ENCODE data around the gene FBXO33. TPM values are rescaled to one million over a fixed set of nuclear protein-coding genes. Genes with fewer than 3 reads are reported as not detected.

The FBXO33 gene
- total and polyA plus RNA-seq, 2 of the 8 experiments (the other 6 are each of a cell fraction or from before 2014, with no cell fraction given) = 4.7 to 11.5 TPM

DNA sequence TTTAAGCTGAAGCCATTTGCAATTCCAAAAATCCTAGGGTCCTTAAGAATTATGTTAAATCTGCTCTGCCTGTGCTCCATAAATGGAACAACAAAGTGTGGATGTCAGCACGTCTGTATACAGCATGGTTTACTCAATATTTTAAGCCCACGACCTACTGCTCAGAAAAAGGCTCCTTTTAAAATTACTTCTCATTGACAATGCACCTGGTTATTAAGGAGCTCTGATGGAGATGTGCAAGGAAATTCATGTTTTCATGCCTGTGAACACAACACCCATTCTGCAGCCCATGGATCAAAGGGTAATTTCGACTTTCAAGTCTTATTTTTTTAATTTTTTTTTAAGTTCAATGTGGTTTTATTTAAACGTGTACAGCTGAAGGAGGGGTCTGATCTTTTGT, 48.1 kb downstream of the FBXO33 start:
- CTCF ChIA-PET (ENCODE audit: partially characterized antibody) = no interaction called here
- TF ChIP-seq ASH2L (IDR thresholded peaks at IDR 0.05; ENCODE audit: low read length) (no peak), SIRT6 (IDR thresholded peaks at IDR 0.05; ENCODE audit: low read length) (no peak), ATF2 (IDR thresholded peaks at IDR 0.05; ENCODE audit: low read length) (no peak), HDAC2 (IDR thresholded peaks at IDR 0.05; ENCODE audit: borderline replicate concordance in 1 of 2, low read depth in 2 of 2, low read length in 2 of 2) (no peak), ZNF274 (IDR thresholded peaks at IDR 0.05; ENCODE audit: borderline replicate concordance, extremely low read depth, low read length) (no peak), SRF (IDR thresholded peaks at IDR 0.05; ENCODE audit: low read depth, low read length) (no peak), SP1 (IDR thresholded peaks at IDR 0.05; ENCODE audit: low read depth, low read length) (no peak), KDM4A (IDR thresholded peaks at IDR 0.05; ENCODE audit: low read depth, low read length, severe bottlenecking) (no peak)
- FAIRE-seq = no peak
- Histone ChIP-seq H3K23ac (ENCODE audit: insufficient read length) (no peak overlapping the region), H3K4ac (replicated peaks; ENCODE audit: insufficient read length, low read depth, low read length) (no peak overlapping the region), H3K79me1 (ENCODE audit: low read depth, low read length) (no peaks in the 10 kb centered on the region), H4K91ac (replicated peaks; ENCODE audit: insufficient read length, low read length) (no peak overlapping the region), H4K5ac (ENCODE audit: insufficient read length, low read depth, low read length) (no peak overlapping the region), H3K23me2 (ENCODE audit: low read depth, low read length) (no peaks in the 10 kb centered on the region), H2AFZ (ENCODE audit: low read length) (no peak overlapping the region), H2BK120ac (replicated peaks; ENCODE audit: low read depth, low read length) (no peak overlapping the region), H3K4me2 (ENCODE audit: insufficient read depth in 1 of 2, low read depth in 2 of 2, low read length in 2 of 2) (no peak overlapping the region), H3K36me3 (ENCODE audit: control insufficient read depth in 2 of 4, insufficient read depth in 4 of 4, low read length in 3 of 4) (no peaks in the 10 kb centered on the region), H3K56ac (replicated peaks; ENCODE audit: insufficient read length, low read depth, low read length) (no peak overlapping the region), H3K27me3 (replicated peaks in 1 of 4; ENCODE audit: control insufficient read depth in 3 of 4, extremely low read depth in 1 of 4, insufficient read depth in 3 of 4, low read length in 3 of 4) (no peaks in the 10 kb centered on the region), H3K4me3 (ENCODE audit: extremely low read depth in 1 of 4, insufficient read depth in 2 of 4, low read depth in 3 of 4, low read length in 4 of 4) (no peak overlapping the region), H3K4me1 (replicated peaks in 1 of 4; ENCODE audit: control insufficient read depth in 3 of 4, insufficient read depth in 4 of 4, low read length in 3 of 4) (no peaks in the 10 kb centered on the region), H4K20me1 (replicated peaks in 1 of 2; ENCODE audit: control insufficient read depth in 1 of 2, insufficient read depth in 2 of 2, low read length in 2 of 2) (no peaks in the 10 kb centered on the region), H3K9me3 (ENCODE audit: insufficient read depth in 2 of 2, low read depth in 1 of 2, low read length in 1 of 2) (no peaks in the 10 kb centered on the region), H2BK12ac (ENCODE audit: low read depth, low read length) (no peak overlapping the region), H4K8ac (ENCODE audit: extremely low read depth, insufficient read depth, low read length) (no peak overlapping the region), H3K79me2 (ENCODE audit: control insufficient read depth in 1 of 2, insufficient read depth in 2 of 2, low read length in 2 of 2) (no peaks in the 10 kb centered on the region), H2AK5ac (ENCODE audit: low read depth, low read length) (no peak overlapping the region), H3K9ac (replicated peaks in 1 of 4; ENCODE audit: extremely low read depth in 1 of 4, low read depth in 3 of 4, low read length in 3 of 4) (no peak overlapping the region), H3K27ac (ENCODE audit: low read depth, low read length) (no peak overlapping the region), H3K14ac (ENCODE audit: insufficient read length) (no peak overlapping the region), H2BK20ac (ENCODE audit: low read length) (no peak overlapping the region), H3K18ac (ENCODE audit: extremely low read depth, low read length) (no peak overlapping the region), H2BK5ac (ENCODE audit: low read depth, low read length) (no peak overlapping the region), H2BK15ac (ENCODE audit: low read length) (no peak overlapping the region)
- POLR2A ChIA-PET (ENCODE audit: partially characterized antibody) = interaction anchor here (1.2 kb wide), 1 partner anchor 117 kb away, joined by 3 read pairs; no protein-coding TSS in a partner anchor
- DNase-seq (ENCODE audit: low read depth in 1 of 2, low spot score in 2 of 2) = no peak
- 94% methylated on average over 4 of the region's 4 CpGs; no CpG with 5 or more reads in 1 of the 2 experiments for WGBS, 2 experiments (ENCODE audit: extremely low coverage in 1 of 2, insufficient coverage in 1 of 2, insufficient read length in 1 of 2, insufficient replicate concordance in 2 of 2, low coverage in 1 of 2, low lambda C conversion rate in 2 of 2, missing lambda C conversion rate in 1 of 2)

Data from H1 (cell line).